ENCODE data around the gene TMEM89. TPM values are rescaled to one million over a fixed set of nuclear protein-coding genes. Genes with fewer than 3 reads are reported as not detected.

TMEM89 gene
- polyA plus RNA-seq, 3 donors: 0.21 TPM; not detected in 2

GRCh38 chr3:48629894-48630293 is 8.3 kb upstream of the TMEM89 start:
- H3K4me2 ChIP-seq (replicated peaks; ENCODE audit: extremely low read depth, low read length, poor library complexity, severe bottlenecking): no peak overlapping the region
- intact Hi-C loops (cut with micrococcal nuclease): loop anchor here (10.0 kb wide), 1 partner anchor 165 kb away; a partner anchor contains a TSS
- H3K36me3 Mint-ChIP-seq: peaks cover 72 to 86% of the 10 kb centered on the region in 2 donors
- no peak overlapping the region for H3K4me3 Mint-ChIP-seq
- peaks cover 16% of the 10 kb centered on the region for H4K20me1 ChIP-seq (ENCODE audit: insufficient read depth, low read length)
- peaks cover 0 to 4% (median 3%) of the 10 kb centered on the region in 3 donors for H3K27me3 Mint-ChIP-seq (ENCODE audit: low read depth in 3 of 3)
- H3K4me1 Mint-ChIP-seq: peaks cover 14% of the 10 kb centered on the region
- H3K36me3 ChIP-seq (replicated peaks in 1 of 2; ENCODE audit: control insufficient read depth in 1 of 2, insufficient read depth in 2 of 2, low read length in 2 of 2): peaks cover 82 to 88% of the 10 kb centered on the region in 2 donors
- no peaks in the 10 kb centered on the region for H3K27me3 ChIP-seq (ENCODE audit: control insufficient read depth in 2 of 2, insufficient read depth in 2 of 2, low read length in 2 of 2)
- no peak for TF ChIP-seq CTCF (IDR thresholded peaks at IDR 0.05)
- H3K27ac ChIP-seq (ENCODE audit: low read depth in 1 of 2, low read length in 2 of 2): no peak overlapping the region
- peaks cover 0 to 3% (median 0%) of the 10 kb centered on the region in 7 donors for H3K9me3 Mint-ChIP-seq
- peaks cover 16% of the 10 kb centered on the region for H3K79me2 ChIP-seq (ENCODE audit: insufficient read depth, low read length)
- peaks cover 11 to 18% of the 10 kb centered on the region in 2 donors for H3K4me1 ChIP-seq (ENCODE audit: control insufficient read depth in 1 of 2, insufficient read depth in 2 of 2, low read length in 2 of 2)
- no peak overlapping the region for H3K9ac ChIP-seq (ENCODE audit: insufficient read depth, low read length, poor library complexity, severe bottlenecking)
- no peak overlapping the region for H2AFZ ChIP-seq (ENCODE audit: insufficient read depth, low read depth, low read length, poor library complexity, severe bottlenecking)
- no peak overlapping the region for H3K27ac Mint-ChIP-seq
- H3K9me3 ChIP-seq (replicated peaks in 1 of 2; ENCODE audit: control insufficient read depth in 1 of 2, insufficient read depth in 1 of 2, low read length in 2 of 2): no peaks in the 10 kb centered on the region
- 100% methylated on average over 11 of the region's 12 CpGs for WGBS (ENCODE audit: insufficient coverage)
- DNase-seq: no peak
- no peak overlapping the region for H3K4me3 ChIP-seq (replicated peaks in 1 of 3; ENCODE audit: low read depth in 2 of 3, low read length in 3 of 3)

GRCh38 chr3:48628277-48629017 is 6.9 kb upstream of the TMEM89 start:
- Histone ChIP-seq H3K36me3 (replicated peaks in 1 of 2; ENCODE audit: control insufficient read depth in 1 of 2, insufficient read depth in 2 of 2, low read length in 2 of 2) (peaks cover 82 to 95% of the 10 kb centered on the region in 2 donors), H3K27me3 (ENCODE audit: control insufficient read depth in 2 of 2, insufficient read depth in 2 of 2, low read length in 2 of 2) (no peaks in the 10 kb centered on the region), H3K9ac (ENCODE audit: insufficient read depth, low read length, poor library complexity, severe bottlenecking) (no peak overlapping the region), H2AFZ (ENCODE audit: insufficient read depth, low read depth, low read length, poor library complexity, severe bottlenecking) (no peak overlapping the region), H4K20me1 (ENCODE audit: insufficient read depth, low read length) (peaks cover 4% of the 10 kb centered on the region), H3K27ac (ENCODE audit: low read depth in 1 of 2, low read length in 2 of 2) (no peak overlapping the region), H3K4me3 (replicated peaks in 1 of 3; ENCODE audit: low read depth in 2 of 3, low read length in 3 of 3) (no peak overlapping the region), H3K9me3 (replicated peaks in 1 of 2; ENCODE audit: control insufficient read depth in 1 of 2, insufficient read depth in 1 of 2, low read length in 2 of 2) (no peaks in the 10 kb centered on the region), H3K4me2 (replicated peaks; ENCODE audit: extremely low read depth, low read length, poor library complexity, severe bottlenecking) (no peak overlapping the region), H3K79me2 (ENCODE audit: insufficient read depth, low read length) (peaks cover 2% of the 10 kb centered on the region), H3K4me1 (ENCODE audit: control insufficient read depth in 1 of 2, insufficient read depth in 2 of 2, low read length in 2 of 2) (peaks cover 0 to 4% of the 10 kb centered on the region in 2 donors)
- WGBS (ENCODE audit: insufficient coverage): 98% methylated on average over 11 of the region's 13 CpGs
- Mint-ChIP-seq H3K36me3 (peaks cover 76 to 93% of the 10 kb centered on the region in 2 donors), H3K9me3 (peaks cover 0 to 3% (median 0%) of the 10 kb centered on the region in 7 donors), H3K27me3 (ENCODE audit: low read depth in 3 of 3) (peaks cover 0 to 5% (median 4%) of the 10 kb centered on the region in 3 donors), H3K4me1 (peaks cover 1% of the 10 kb centered on the region), H3K4me3 (no peak overlapping the region), H3K27ac (peak overlapping the region in 5 of 7 donors; percentile 2 to 60 (median 34))
- intact Hi-C loops (cut with micrococcal nuclease): no loop called here
- no peak for TF ChIP-seq CTCF (IDR thresholded peaks at IDR 0.05)
- no peak for DNase-seq

All from CD14-positive monocyte (primary cell).